Activated CD4-positive, alpha-beta T cell treated with anti-CD3 and anti-CD28 coated beads, Interleukin-2, amount 10 ng/mL, durations not matched to agents 24 days and 14 days (primary cell): Measurements from ENCODE around the gene MT1HL1. TPM values are rescaled to one million over a fixed set of nuclear protein-coding genes. Genes with fewer than 3 reads are reported as not detected.

Source experiments
- DNase-seq: peaks from one replicate; pipeline ENCODE4 v3.0.0; 2022
- H3K27ac Mint-ChIP-seq: one replicate; pipeline ENCODE4 v1.8.0; 2022; ENCODE audit warnings: mild to moderate bottlenecking, mixed read lengths
- H3K27me3 Mint-ChIP-seq: one replicate; pipeline ENCODE4 v1.8.0; 2022; ENCODE audit warnings: mixed read lengths
- H3K36me3 Mint-ChIP-seq: one replicate; pipeline ENCODE4 v1.8.0; 2022; ENCODE audit warnings: low read depth, mild to moderate bottlenecking, mixed read lengths
- H3K4me1 Mint-ChIP-seq: one replicate; pipeline ENCODE4 v1.8.0; 2021; ENCODE audit warnings: mixed read lengths
- H3K4me3 Mint-ChIP-seq: one replicate; pipeline ENCODE4 v1.8.0; 2022; ENCODE audit warnings: mild to moderate bottlenecking, moderate library complexity, mixed read lengths
- H3K9me3 Mint-ChIP-seq: one replicate; pipeline ENCODE4 v1.8.0; 2021; ENCODE audit warnings: mixed read lengths
- intact Hi-C: fragments of 100-400 bp; cut with micrococcal nuclease; formaldehyde crosslinking; loops from one replicate; pipeline ENCODE4 v1.15.1; 2023
- total RNA-seq: library from RNA; stranded (reverse); gene quantifications from 2 replicates; pipeline ENCODE4 v1.2.3, GENCODE V29; 2022

Gene MT1HL1
- total RNA-seq, result not detected in 2 replicates

- DNase-seq, result no peak
- no peaks in the 10 kb centered on the region for H3K9me3 Mint-ChIP-seq
- H3K4me3 Mint-ChIP-seq, result no peak within 1 kb of the TSS
- no peaks in the 10 kb centered on the region for H3K36me3 Mint-ChIP-seq
- no peak within 1 kb of the TSS for H3K27ac Mint-ChIP-seq
- intact Hi-C loops, result no loop called here
- H3K27me3 Mint-ChIP-seq, result no peaks in the 10 kb centered on the region
- no peaks in the 10 kb centered on the region for H3K4me1 Mint-ChIP-seq
Measured at GRCh38 chr1:237004116-237004515, at the start of gene MT1HL1. Gene MT1HL1 (minus strand): TSS chr1:237004441. CDS start chr1:237004372, 69 bp downstream.

GRCh38 chr1:237050915-237051314, 46.7 kb upstream of the MT1HL1 start:
- no peaks in the 10 kb centered on the region for H3K36me3 Mint-ChIP-seq
- peaks cover 3% of the 10 kb centered on the region for H3K27me3 Mint-ChIP-seq
- DNase-seq, result no peak
- no peaks in the 10 kb centered on the region for H3K9me3 Mint-ChIP-seq
- H3K4me3 Mint-ChIP-seq, result no peak overlapping the region
- intact Hi-C loops, result no loop called here
- H3K27ac Mint-ChIP-seq, result no peak overlapping the region
- no peaks in the 10 kb centered on the region for H3K4me1 Mint-ChIP-seq

- intact Hi-C loops, result no loop called here
- no peak for DNase-seq
- Mint-ChIP-seq H3K4me3 (no peak overlapping the region), H3K27me3 (peaks cover 5% of the 10 kb centered on the region), H3K4me1 (no peaks in the 10 kb centered on the region), H3K27ac (no peak overlapping the region), H3K9me3 (no peaks in the 10 kb centered on the region), H3K36me3 (no peaks in the 10 kb centered on the region)
Measured at GRCh38 chr1:237050185-237050584, 45.9 kb upstream of the MT1HL1 start.

GRCh38 chr1:237048803-237049202, 44.6 kb upstream of the MT1HL1 start:
- Mint-ChIP-seq H3K9me3 (no peaks in the 10 kb centered on the region), H3K4me1 (no peaks in the 10 kb centered on the region), H3K27ac (no peak overlapping the region), H3K4me3 (no peak overlapping the region), H3K27me3 (peaks cover 18% of the 10 kb centered on the region), H3K36me3 (no peaks in the 10 kb centered on the region)
- DNase-seq, result no peak
- intact Hi-C loops, result no loop called here

- H3K36me3 Mint-ChIP-seq, result no peaks in the 10 kb centered on the region
- H3K27ac Mint-ChIP-seq, result no peak overlapping the region
- H3K4me3 Mint-ChIP-seq, result no peak overlapping the region
- peaks cover 41% of the 10 kb centered on the region for H3K27me3 Mint-ChIP-seq
- intact Hi-C loops, result no loop called here
- DNase-seq, result no peak
- peaks cover 9% of the 10 kb centered on the region for H3K4me1 Mint-ChIP-seq
- H3K9me3 Mint-ChIP-seq, result no peaks in the 10 kb centered on the region
Measured at GRCh38 chr1:237045278-237046016, 41.2 kb upstream of the MT1HL1 start.

GRCh38 chr1:237043846-237044636, 39.8 kb upstream of the MT1HL1 start:
- intact Hi-C loops, result no loop called here
- DNase-seq, result no peak
- Mint-ChIP-seq H3K4me1 (peaks cover 9% of the 10 kb centered on the region), H3K9me3 (no peaks in the 10 kb centered on the region), H3K36me3 (no peaks in the 10 kb centered on the region), H3K27me3 (peaks cover 44% of the 10 kb centered on the region), H3K4me3 (no peak overlapping the region), H3K27ac (no peak overlapping the region)

GRCh38 chr1:237042892-237043576, 38.8 kb upstream of the MT1HL1 start:
- no peak for DNase-seq
- H3K36me3 Mint-ChIP-seq, result no peaks in the 10 kb centered on the region
- intact Hi-C loops, result no loop called here
- no peak overlapping the region for H3K4me3 Mint-ChIP-seq
- peaks cover 46% of the 10 kb centered on the region for H3K27me3 Mint-ChIP-seq
- no peaks in the 10 kb centered on the region for H3K9me3 Mint-ChIP-seq
- H3K27ac Mint-ChIP-seq, result no peak overlapping the region
- H3K4me1 Mint-ChIP-seq, result peaks cover 9% of the 10 kb centered on the region

- intact Hi-C loops, result no loop called here
- Mint-ChIP-seq H3K4me3 (no peak overlapping the region), H3K9me3 (no peaks in the 10 kb centered on the region), H3K36me3 (no peaks in the 10 kb centered on the region), H3K27me3 (peaks cover 46% of the 10 kb centered on the region), H3K4me1 (peaks cover 9% of the 10 kb centered on the region), H3K27ac (no peak overlapping the region)
- DNase-seq, result no peak
Measured at GRCh38 chr1:237042526-237042891, 38.3 kb upstream of the MT1HL1 start.

GRCh38 chr1:237041795-237042525, 37.7 kb upstream of the MT1HL1 start, which contains the start of gene RYR2:
Gene RYR2 (plus strand): TSS chr1:237042184. CDS start chr1:237042522, 338 bp downstream.
- peaks cover 9% of the 10 kb centered on the region for H3K4me1 Mint-ChIP-seq
- H3K27ac Mint-ChIP-seq, result no peak within 1 kb of the TSS
- intact Hi-C loops, result no loop called here
- DNase-seq, result no peak
- no peaks in the 10 kb centered on the region for H3K36me3 Mint-ChIP-seq
- H3K9me3 Mint-ChIP-seq, result no peaks in the 10 kb centered on the region
- H3K4me3 Mint-ChIP-seq, result peak within 1 kb of the TSS; percentile 45
- peaks cover 46% of the 10 kb centered on the region for H3K27me3 Mint-ChIP-seq

- no peak overlapping the region for H3K27ac Mint-ChIP-seq
- peak overlapping the region; percentile 45 for H3K4me3 Mint-ChIP-seq
- DNase-seq, result no peak
- no peaks in the 10 kb centered on the region for H3K9me3 Mint-ChIP-seq
- H3K27me3 Mint-ChIP-seq, result peaks cover 46% of the 10 kb centered on the region
- H3K4me1 Mint-ChIP-seq, result peaks cover 9% of the 10 kb centered on the region
- intact Hi-C loops, result no loop called here
- H3K36me3 Mint-ChIP-seq, result no peaks in the 10 kb centered on the region
Measured at GRCh38 chr1:237041461-237041794, 37.2 kb upstream of the MT1HL1 start.

- no peaks in the 10 kb centered on the region for H3K36me3 Mint-ChIP-seq
- H3K4me1 Mint-ChIP-seq, result peaks cover 9% of the 10 kb centered on the region
- no peak overlapping the region for H3K4me3 Mint-ChIP-seq
- no peaks in the 10 kb centered on the region for H3K9me3 Mint-ChIP-seq
- no peak overlapping the region for H3K27ac Mint-ChIP-seq
- intact Hi-C loops, result no loop called here
- H3K27me3 Mint-ChIP-seq, result peaks cover 46% of the 10 kb centered on the region
- no peak for DNase-seq
Measured at GRCh38 chr1:237040823-237041222, 36.6 kb upstream of the MT1HL1 start.

- intact Hi-C loops, result no loop called here
- H3K4me1 Mint-ChIP-seq, result peaks cover 4% of the 10 kb centered on the region
- no peak overlapping the region for H3K4me3 Mint-ChIP-seq
- H3K27ac Mint-ChIP-seq, result no peak overlapping the region
- DNase-seq, result no peak
- H3K9me3 Mint-ChIP-seq, result no peaks in the 10 kb centered on the region
- H3K36me3 Mint-ChIP-seq, result no peaks in the 10 kb centered on the region
- H3K27me3 Mint-ChIP-seq, result peaks cover 28% of the 10 kb centered on the region
Measured at GRCh38 chr1:237038211-237038610, 34.0 kb upstream of the MT1HL1 start.

- H3K4me1 Mint-ChIP-seq, result no peaks in the 10 kb centered on the region
- H3K27me3 Mint-ChIP-seq, result peaks cover 11% of the 10 kb centered on the region
- H3K9me3 Mint-ChIP-seq, result no peaks in the 10 kb centered on the region
- no peak overlapping the region for H3K4me3 Mint-ChIP-seq
- H3K36me3 Mint-ChIP-seq, result no peaks in the 10 kb centered on the region
- DNase-seq, result no peak
- H3K27ac Mint-ChIP-seq, result no peak overlapping the region
- intact Hi-C loops, result no loop called here
Measured at GRCh38 chr1:237035759-237036158, 31.5 kb upstream of the MT1HL1 start.
